ENCODE results near the gene AQP6.

- no peak for TF ChIP-seq EP300 (IDR thresholded peaks at IDR 0.05)
- no peak for TF ChIP-seq CTCF (IDR thresholded peaks at IDR 0.05)
- TF ChIP-seq POLR2A (IDR thresholded peaks at IDR 0.05) = no peak
These were observed 6.4 kb downstream of the AQP6 start for GRCh38 chr12:49979016-49979586.
